Kidney (tissue), 14 donors: ENCODE data around the gene SMG1. TPM values are rescaled to one million over a fixed set of nuclear protein-coding genes. Genes with fewer than 3 reads are reported as not detected.

Experiments
- DNase-seq, 5 donors: peaks; one replicate each; pipeline ENCODE4 v3.0.0-alpha.2; 2013 to 2020
- FAIRE-seq: peaks from 2 replicates; lab custom pipeline; 2012; peaks lifted over from hg19 to GRCh38; lab: Jason Lieb, UNC
- H3K27ac ChIP-seq, 2 donors: one replicate each; pipeline ENCODE4 v1.7.0; 2013; ENCODE audit warnings: low read depth in 2 of 2, low read length in 2 of 2, inconsistent platforms in 1 of 2
- H3K27me3 ChIP-seq: one replicate; pipeline ENCODE4 v1.7.1; 2013; ENCODE audit warnings: low read length, inconsistent platforms; ENCODE audit not compliant: control insufficient read depth, insufficient read depth
- H3K36me3 ChIP-seq, 3 donors: one replicate each; pipeline versions ENCODE4 v1.7.0 to v1.7.1; 2013; ENCODE audit warnings: low read length in 3 of 3, control low read depth in 1 of 3, inconsistent platforms in 1 of 3; ENCODE audit not compliant: insufficient read depth in 3 of 3, control insufficient read depth in 2 of 3
- H3K4me1 ChIP-seq, 3 donors: one replicate each; pipeline versions ENCODE4 v1.7.0 to v1.7.1; 2013; ENCODE audit warnings: low read length in 3 of 3, inconsistent platforms in 1 of 3, low read depth in 1 of 3; ENCODE audit not compliant: control insufficient read depth in 2 of 3, insufficient read depth in 2 of 3
- H3K4me3 ChIP-seq, 3 donors: one replicate each; pipeline versions ENCODE4 v1.7.0 to v1.8.1; 2013; ENCODE audit warnings: low read length in 3 of 3, control low read depth in 1 of 3, inconsistent platforms in 1 of 3
- H3K9ac ChIP-seq, 3 donors: one replicate each; pipeline versions ENCODE4 v1.7.0 to v1.7.1; 2013; ENCODE audit warnings: low read length in 3 of 3, control low read depth in 1 of 3, inconsistent platforms in 1 of 3
- H3K9me3 ChIP-seq, 3 donors: one replicate each; pipeline versions ENCODE4 v1.7.0 to v1.7.1; 2013; ENCODE audit warnings: low read length in 3 of 3, control low read depth in 1 of 3, inconsistent platforms in 1 of 3; ENCODE audit not compliant: control insufficient read depth in 2 of 3, insufficient read depth in 1 of 3
- intact Hi-C: fragments of 100-400 bp; cut with DNase I; formaldehyde crosslinking; loops from one replicate; pipeline ENCODE4 v1.11.1; 2022
- polyA plus RNA-seq: library from polyadenylated mRNA; stranded (reverse); fragments of 350-450 nt; fragmentation: Illumina TruSeq; extraction: RNeasy Lipid Tissue Mini Kit (QIAGEN cat#74804); gene quantifications from one replicate; pipeline ENCODE4 v1.2.3, GENCODE V29; 2014; ENCODE audit warnings: low read depth, low replicate concordance; ENCODE audit not compliant: insufficient read depth
- total RNA-seq: library from RNA; stranded (reverse); fragmentation: NEBNext Ultra II Directional; extraction: Animal tissue kit (Norgen Biotek cat#: 25700); gene quantifications from one replicate; pipeline ENCODE4 v1.2.1, GENCODE V29; 2021
- TF ChIP-seq, protein P1 (sequence below): IDR thresholded peaks from 3 replicates; pipeline ENCODE4 v1.5.1; 2012; ENCODE audit warnings: mild to moderate bottlenecking, moderate library complexity, borderline replicate concordance; ENCODE audit not compliant: insufficient read depth; ENCODE audit errors: extremely low read depth
- donor health status: control.
- donor health status: control.
- donor health status: control.
- donor health status: control.
- donor health status: control.
- donor health status: DM: yes; HTN: yes; CAD: no.
- donor health status: Normal renal cell carcinoma (clear cell type).

The SMG1 gene
- total and polyA plus RNA-seq, 2 donors from 2014 or later, result 4.9 to 94.4 TPM

DNA sequence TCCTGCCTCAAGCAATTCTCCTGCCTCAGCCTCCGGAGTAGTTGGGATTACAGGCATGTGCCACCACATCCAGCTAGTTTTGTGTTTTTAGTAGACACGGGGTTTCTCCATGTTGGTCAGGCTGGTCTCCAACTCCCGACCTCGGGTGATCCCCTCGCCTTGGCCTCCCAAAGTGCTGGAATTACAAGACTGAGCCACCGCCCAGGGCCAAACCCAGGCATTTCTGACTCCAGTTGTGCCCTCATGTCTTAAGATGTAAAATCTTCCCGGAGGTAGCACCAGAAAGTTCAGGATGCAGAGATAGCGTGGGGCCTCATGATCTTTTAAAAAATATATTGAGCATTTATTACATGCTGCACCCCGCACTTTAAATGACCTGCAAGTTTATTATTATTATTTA is 12.8 kb upstream of the SMG1 start:
- Histone ChIP-seq H3K27ac (no peak overlapping the region), H3K36me3 (no peaks in the 10 kb centered on the region), H3K9ac (no peak overlapping the region), H3K9me3 (no peaks in the 10 kb centered on the region), H3K4me3 (no peak overlapping the region), H3K27me3 (no peaks in the 10 kb centered on the region), H3K4me1 (no peaks in the 10 kb centered on the region)
- DNase-seq, result no peak
- TF ChIP-seq, protein P1, sequence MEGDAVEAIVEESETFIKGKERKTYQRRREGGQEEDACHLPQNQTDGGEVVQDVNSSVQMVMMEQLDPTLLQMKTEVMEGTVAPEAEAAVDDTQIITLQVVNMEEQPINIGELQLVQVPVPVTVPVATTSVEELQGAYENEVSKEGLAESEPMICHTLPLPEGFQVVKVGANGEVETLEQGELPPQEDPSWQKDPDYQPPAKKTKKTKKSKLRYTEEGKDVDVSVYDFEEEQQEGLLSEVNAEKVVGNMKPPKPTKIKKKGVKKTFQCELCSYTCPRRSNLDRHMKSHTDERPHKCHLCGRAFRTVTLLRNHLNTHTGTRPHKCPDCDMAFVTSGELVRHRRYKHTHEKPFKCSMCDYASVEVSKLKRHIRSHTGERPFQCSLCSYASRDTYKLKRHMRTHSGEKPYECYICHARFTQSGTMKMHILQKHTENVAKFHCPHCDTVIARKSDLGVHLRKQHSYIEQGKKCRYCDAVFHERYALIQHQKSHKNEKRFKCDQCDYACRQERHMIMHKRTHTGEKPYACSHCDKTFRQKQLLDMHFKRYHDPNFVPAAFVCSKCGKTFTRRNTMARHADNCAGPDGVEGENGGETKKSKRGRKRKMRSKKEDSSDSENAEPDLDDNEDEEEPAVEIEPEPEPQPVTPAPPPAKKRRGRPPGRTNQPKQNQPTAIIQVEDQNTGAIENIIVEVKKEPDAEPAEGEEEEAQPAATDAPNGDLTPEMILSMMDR, result no peak
- intact Hi-C loops, result no loop called here
- FAIRE-seq, result no peak

DNA sequence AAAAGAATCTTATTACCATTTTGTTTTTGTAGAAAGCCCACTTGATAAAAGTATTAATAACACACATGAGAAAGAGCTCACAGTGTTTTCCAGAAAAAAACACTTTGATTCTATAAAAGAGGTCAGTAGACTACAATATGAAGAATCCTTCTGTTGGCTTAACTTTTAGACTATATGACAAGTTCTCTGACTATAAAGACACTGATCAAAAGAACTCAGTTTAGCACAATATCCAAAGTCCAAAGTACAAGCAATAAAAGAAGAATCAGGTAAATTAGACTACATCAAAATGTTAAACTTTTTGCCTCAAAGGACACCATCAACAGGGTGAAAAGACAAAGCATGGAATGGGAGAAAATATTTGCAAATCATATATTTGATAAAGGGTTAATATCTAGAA is 11.2 kb upstream of the SMG1 start:
- FAIRE-seq, result no peak
- no peaks in the 10 kb centered on the region for H3K27me3 ChIP-seq
- intact Hi-C loops, result no loop called here
- no peak for DNase-seq
- H3K9me3 ChIP-seq, result no peaks in the 10 kb centered on the region
- no peaks in the 10 kb centered on the region for H3K36me3 ChIP-seq
- H3K4me3 ChIP-seq, result no peak overlapping the region
- TF ChIP-seq, protein P1, result no peak
- no peak overlapping the region for H3K9ac ChIP-seq
- no peaks in the 10 kb centered on the region for H3K4me1 ChIP-seq
- no peak overlapping the region for H3K27ac ChIP-seq

DNA sequence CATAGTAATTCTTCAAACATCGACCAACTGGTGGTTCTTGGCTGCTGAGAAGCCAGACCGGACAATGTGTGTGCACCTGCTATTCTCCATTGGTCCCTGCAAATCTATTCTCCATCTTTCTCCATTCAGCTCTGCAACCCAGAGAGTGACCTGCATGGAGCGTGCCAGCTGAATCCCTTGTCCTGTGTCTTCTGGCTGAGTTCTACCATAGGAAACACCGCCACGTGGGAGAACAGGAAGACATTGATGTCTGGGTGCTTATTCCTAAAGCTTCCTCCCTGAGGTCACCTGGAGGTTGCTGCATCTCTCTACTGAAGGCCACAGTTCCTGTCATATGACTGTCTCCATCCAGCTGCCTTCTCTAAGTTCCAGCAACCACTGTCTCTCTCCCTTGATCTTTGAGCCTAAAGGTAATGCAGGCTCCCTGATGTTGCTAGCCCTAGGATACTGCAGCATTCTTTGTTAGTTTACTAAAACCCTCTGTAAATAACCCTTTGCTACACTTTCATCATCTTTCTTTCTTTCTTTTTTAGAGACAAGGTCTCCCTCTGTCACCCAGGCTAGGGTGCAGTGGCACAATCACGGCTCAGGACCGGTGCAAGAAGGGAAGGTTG is 10.6 kb upstream of the SMG1 start:
- H3K4me3 ChIP-seq, result no peak overlapping the region
- H3K27me3 ChIP-seq, result no peaks in the 10 kb centered on the region
- TF ChIP-seq, protein P1, result no peak
- intact Hi-C loops, result no loop called here
- H3K36me3 ChIP-seq, result no peaks in the 10 kb centered on the region
- FAIRE-seq, result no peak
- no peak for DNase-seq
- no peaks in the 10 kb centered on the region for H3K9me3 ChIP-seq
- no peak overlapping the region for H3K27ac ChIP-seq
- H3K9ac ChIP-seq, result no peak overlapping the region
- no peaks in the 10 kb centered on the region for H3K4me1 ChIP-seq

DNA sequence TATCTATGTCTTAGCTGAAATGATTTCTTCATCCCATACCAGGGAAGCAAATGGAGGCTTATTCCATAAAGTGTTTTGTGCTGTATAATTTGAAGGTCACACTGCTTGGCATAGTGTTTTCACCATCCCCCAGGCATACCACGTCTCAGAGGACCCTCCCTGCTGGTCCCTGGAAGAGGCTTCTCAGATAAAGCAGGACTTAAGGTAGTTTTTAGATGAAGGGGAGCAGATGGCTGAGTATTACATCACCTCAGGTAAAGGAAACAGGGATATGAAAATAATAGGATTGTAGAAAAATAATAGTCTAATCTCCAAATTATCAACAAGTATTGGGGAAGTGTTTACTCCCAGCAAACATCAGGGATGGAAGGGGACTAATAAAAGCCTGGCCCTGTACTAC is 7.3 kb upstream of the SMG1 start:
- Histone ChIP-seq H3K9me3 (no peaks in the 10 kb centered on the region), H3K9ac (no peak overlapping the region), H3K36me3 (no peaks in the 10 kb centered on the region), H3K27ac (no peak overlapping the region), H3K4me1 (no peaks in the 10 kb centered on the region), H3K4me3 (no peak overlapping the region), H3K27me3 (no peaks in the 10 kb centered on the region)
- FAIRE-seq, result no peak
- TF ChIP-seq, protein P1, result no peak
- DNase-seq, result no peak
- intact Hi-C loops, result no loop called here
